GM23248 (cell line): ENCODE data around the gene SMIM38. TPM values are rescaled to one million over a fixed set of nuclear protein-coding genes. Genes with fewer than 3 reads are reported as not detected.

Source experiments
- DNase-seq: peaks from one replicate; pipeline ENCODE4 v3.0.0-alpha.2; 2015
- H2AFZ ChIP-seq: fragments of 200-600 bp; sonication (generic); 2 replicates; pipeline ENCODE4 v1.6.1; 2016; ENCODE audit warnings: antibody characterized with exemption
- H3F3A ChIP-seq: fragments of 200-600 bp; sonication (generic); 2 replicates; pipeline ENCODE4 v1.6.1; 2016; ENCODE audit warnings: mild to moderate bottlenecking, antibody characterized with exemption, mixed run types; ENCODE audit not compliant: insufficient read depth
- H3K27ac ChIP-seq: fragments of 200-600 bp; sonication (generic); 2 replicates; pipeline ENCODE4 v1.5.1; 2016; ENCODE audit warnings: mild to moderate bottlenecking
- H3K27me3 ChIP-seq: fragments of 200-600 bp; sonication (generic); replicated peaks from 2 replicates; pipeline ENCODE4 v1.6.1; 2016; ENCODE audit warnings: mild to moderate bottlenecking; ENCODE audit not compliant: insufficient read depth
- H3K36me3 ChIP-seq: fragments of 200-600 bp; sonication (generic); 2 replicates; pipeline ENCODE4 v1.6.1; 2016; ENCODE audit warnings: low read depth, mild to moderate bottlenecking
- H3K4me1 ChIP-seq: fragments of 200-600 bp; sonication (generic); 2 replicates; pipeline ENCODE4 v1.6.1; 2016; ENCODE audit warnings: mild to moderate bottlenecking; ENCODE audit not compliant: insufficient read depth
- H3K4me2 ChIP-seq: fragments of 200-600 bp; sonication (generic); one replicate; pipeline ENCODE4 v1.6.1; 2016; ENCODE audit warnings: mild to moderate bottlenecking; ENCODE audit not compliant: unreplicated experiment
- H3K4me3 ChIP-seq: fragments of 200-600 bp; sonication (generic); 2 replicates; pipeline ENCODE4 v1.5.1; 2016; ENCODE audit warnings: mild to moderate bottlenecking
- H3K79me2 ChIP-seq: fragments of 200-600 bp; sonication (generic); 2 replicates; pipeline ENCODE4 v1.6.1; 2016; ENCODE audit warnings: mild to moderate bottlenecking; ENCODE audit not compliant: insufficient read depth
- H3K9ac ChIP-seq: fragments of 200-600 bp; sonication (generic); 2 replicates; pipeline ENCODE4 v1.6.1; 2016; ENCODE audit warnings: mild to moderate bottlenecking
- H3K9me2 ChIP-seq: fragments of 200-600 bp; sonication (generic); 2 replicates; pipeline ENCODE4 v1.6.1; 2016; ENCODE audit warnings: mixed run types, mild to moderate bottlenecking, moderate library complexity; ENCODE audit not compliant: insufficient read depth
- H3K9me3 ChIP-seq: fragments of 200-600 bp; sonication (generic); one replicate; pipeline ENCODE4 v1.6.1; 2017; ENCODE audit warnings: low read depth
- H4K20me1 ChIP-seq: fragments of 200-600 bp; sonication (generic); 2 replicates; pipeline ENCODE4 v1.6.0; 2016; ENCODE audit not compliant: insufficient read depth
- EZH2 ChIP-seq: fragments of 200-600 bp; sonication (generic); IDR thresholded peaks from 2 replicates; pipeline ENCODE4 v1.6.1; 2018; ENCODE audit warnings: antibody characterized with exemption, mild to moderate bottlenecking; ENCODE audit not compliant: insufficient read depth, poor library complexity, severe bottlenecking
- EZH2phosphoT487 ChIP-seq: fragments of 200-600 bp; sonication (generic); IDR thresholded peaks from 2 replicates; pipeline ENCODE4 v1.6.1; 2018; ENCODE audit warnings: antibody characterized with exemption, moderate library complexity, mild to moderate bottlenecking, low read depth; ENCODE audit not compliant: insufficient read depth
- WGBS, 2 experiments: methylation state at CpG; one replicate each; pipeline ENCODE4 v1.1.6; 2015 to 2017; ENCODE audit warnings: low lambda C conversion rate in 2 of 2, low coverage in 1 of 2; ENCODE audit errors: missing lambda C conversion rate in 2 of 2; 5-methylcytosine and 5-hydroxymethylcytosine counted together
- in situ Hi-C: fragments of 300-500 bp; cut with MboI; formaldehyde crosslinking; loops from 2 replicates; pipeline ENCODE4 v1.15.0; 2020
- polyA plus RNA-seq: library from polyadenylated mRNA; unstranded; fragments of >200 nt; fragmentation: Nextera tagmentation; extraction: Ambion mirVana; gene quantifications from 2 replicates; pipeline ENCODE4 v1.2.1, GENCODE V29; 2016
- total RNA-seq: library from RNA; depleted of rRNA; stranded (reverse); fragments of >200 nt; shearing (Covaris generic); gene quantifications from 2 replicates; pipeline ENCODE4 v1.2.3, GENCODE V29; 2014

Gene SMIM38
- total and polyA plus RNA-seq, 2 experiments from 2014 or later: not detected

DNA sequence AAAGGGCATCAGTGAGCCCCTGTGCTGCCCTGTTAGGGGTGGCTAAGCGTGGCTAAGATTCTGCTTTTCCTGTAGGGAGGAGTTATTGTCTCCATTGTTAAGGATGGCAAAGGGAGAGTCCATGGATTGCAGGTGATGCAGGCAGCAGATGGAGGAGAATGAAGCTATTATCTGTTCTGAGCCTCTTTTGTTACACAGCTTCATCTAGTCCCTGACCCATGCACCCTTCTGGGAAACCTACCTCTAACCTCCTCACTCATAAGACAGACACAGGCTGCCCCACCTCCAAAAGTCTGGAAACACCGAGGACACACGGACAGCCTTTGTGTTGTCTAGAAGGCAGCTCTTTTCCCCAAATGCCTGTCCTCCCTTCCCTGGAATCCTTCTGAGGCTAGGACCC, 13.7 kb downstream of the SMIM38 start:
- Histone ChIP-seq H3K9me2 (no peaks in the 10 kb centered on the region), H2AFZ (no peak overlapping the region), H3K9ac (no peak overlapping the region), H3K27me3 (no peaks in the 10 kb centered on the region; the same call in 1 of the 2 replicates), H3F3A (no peaks in the 10 kb centered on the region), H3K79me2 (no peaks in the 10 kb centered on the region), H3K4me3 (no peak overlapping the region), H3K27ac (no peak overlapping the region), H3K4me1 (peaks cover 5% of the 10 kb centered on the region; the same call in 1 of the 2 replicates), H3K36me3 (no peaks in the 10 kb centered on the region), H3K4me2 (no peak overlapping the region), H4K20me1 (no peaks in the 10 kb centered on the region), H3K9me3 (no peaks in the 10 kb centered on the region)
- in situ Hi-C loops: no loop called here
- 91 to 95% methylated on average over 3 of the region's 3 CpGs for WGBS, 2 experiments
- no peak for DNase-seq
- TF ChIP-seq EZH2phosphoT487 (no peak), EZH2 (no peak)

DNA sequence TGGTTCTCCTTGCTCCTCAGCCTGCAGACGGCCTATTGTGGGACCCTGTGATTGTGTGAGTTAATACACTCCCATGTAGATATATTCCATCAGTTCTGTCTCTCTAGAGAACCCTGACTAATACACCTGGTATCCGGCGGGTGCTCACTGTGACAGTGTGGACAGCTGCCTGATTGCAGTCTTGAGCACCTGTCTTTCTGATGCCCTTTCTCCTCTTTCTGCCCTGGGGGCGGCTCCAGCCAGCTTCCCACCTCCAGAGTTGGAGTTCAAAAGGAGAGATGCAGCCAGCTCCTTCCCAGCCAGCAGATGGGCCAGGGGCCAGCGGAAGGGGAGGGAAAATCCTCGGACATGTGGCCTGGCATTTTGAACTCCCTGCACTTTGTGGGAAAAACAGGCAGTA, 15.0 kb downstream of the SMIM38 start:
- H3K4me2 ChIP-seq: no peak overlapping the region
- peaks cover 5% of the 10 kb centered on the region; the same call in 1 of the 2 replicates for H3K4me1 ChIP-seq
- H3K9me2 ChIP-seq: no peaks in the 10 kb centered on the region
- DNase-seq: no peak
- no peaks in the 10 kb centered on the region; the same call in 1 of the 2 replicates for H3K27me3 ChIP-seq
- no peak overlapping the region for H3K4me3 ChIP-seq
- no peaks in the 10 kb centered on the region for H3K9me3 ChIP-seq
- H3K79me2 ChIP-seq: no peaks in the 10 kb centered on the region
- TF ChIP-seq EZH2 (no peak), EZH2phosphoT487 (no peak)
- no peak overlapping the region for H3K9ac ChIP-seq
- H4K20me1 ChIP-seq: no peaks in the 10 kb centered on the region
- 56 to 59% methylated on average over 6 of the region's 6 CpGs for WGBS, 2 experiments
- H2AFZ ChIP-seq: no peak overlapping the region
- no peaks in the 10 kb centered on the region for H3K36me3 ChIP-seq
- no peak overlapping the region for H3K27ac ChIP-seq
- in situ Hi-C loops: no loop called here
- no peaks in the 10 kb centered on the region for H3F3A ChIP-seq

- H4K20me1 ChIP-seq: no peaks in the 10 kb centered on the region
- in situ Hi-C loops: no loop called here
- no peak overlapping the region for H3K9ac ChIP-seq
- no peaks in the 10 kb centered on the region for H3K79me2 ChIP-seq
- TF ChIP-seq EZH2: no peak
- no peak for TF ChIP-seq EZH2phosphoT487
- no peaks in the 10 kb centered on the region for H3F3A ChIP-seq
- no peak overlapping the region for H3K4me3 ChIP-seq
- H3K27me3 ChIP-seq: no peaks in the 10 kb centered on the region; the same call in 1 of the 2 replicates
- H3K9me2 ChIP-seq: no peaks in the 10 kb centered on the region
- H3K4me1 ChIP-seq: peaks cover 5% of the 10 kb centered on the region; the same call in 1 of the 2 replicates
- no peak for DNase-seq
- H2AFZ ChIP-seq: no peak overlapping the region
- no peaks in the 10 kb centered on the region for H3K9me3 ChIP-seq
- H3K4me2 ChIP-seq: no peak overlapping the region
- 57 to 59% methylated on average over 6 of the region's 6 CpGs for WGBS, 2 experiments
- no peaks in the 10 kb centered on the region for H3K36me3 ChIP-seq
- no peak overlapping the region for H3K27ac ChIP-seq
Observed at GRCh38 chr11:69171476-69172240, 15.9 kb downstream of the SMIM38 start.

DNA sequence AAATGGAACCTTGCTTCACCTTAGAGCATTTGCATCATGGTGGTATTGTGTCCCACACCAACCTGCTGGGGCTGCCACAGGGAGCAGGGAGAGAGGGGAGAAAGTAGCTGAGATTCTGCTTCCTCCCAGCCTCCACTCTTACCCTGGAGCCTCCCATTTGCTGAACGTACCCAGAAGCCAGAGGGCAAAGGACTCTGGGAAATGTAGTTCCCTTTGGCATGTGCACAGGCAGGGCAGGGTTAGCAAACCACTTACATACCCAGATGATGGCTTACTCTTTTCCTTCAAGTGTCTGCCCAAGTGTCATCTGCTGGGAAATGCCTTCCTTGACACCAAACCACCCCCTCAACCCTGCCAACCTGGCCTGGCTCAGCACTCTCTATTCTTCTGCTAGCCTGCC, 16.9 kb downstream of the SMIM38 start:
- TF ChIP-seq EZH2phosphoT487: no peak
- no peak for TF ChIP-seq EZH2
- Histone ChIP-seq H4K20me1 (no peaks in the 10 kb centered on the region), H3K9ac (no peak overlapping the region), H3K27me3 (no peaks in the 10 kb centered on the region; the same call in 1 of the 2 replicates), H3K9me2 (no peaks in the 10 kb centered on the region), H3K4me2 (no peak overlapping the region), H3K27ac (no peak overlapping the region), H3F3A (no peaks in the 10 kb centered on the region), H3K36me3 (no peaks in the 10 kb centered on the region), H3K4me1 (no peaks in the 10 kb centered on the region), H3K9me3 (no peaks in the 10 kb centered on the region), H3K4me3 (no peak overlapping the region), H2AFZ (no peak overlapping the region), H3K79me2 (no peaks in the 10 kb centered on the region)
- DNase-seq: peak; percentile 16
- WGBS, 2 experiments: 0 to 11% methylated on average over 1 of the region's 1 CpG
- in situ Hi-C loops: no loop called here

- no peak for DNase-seq
- H3K4me1 ChIP-seq: no peaks in the 10 kb centered on the region
- in situ Hi-C loops: no loop called here
- H3F3A ChIP-seq: no peaks in the 10 kb centered on the region
- no peaks in the 10 kb centered on the region for H3K36me3 ChIP-seq
- no peak overlapping the region for H3K9ac ChIP-seq
- no peak overlapping the region for H3K27ac ChIP-seq
- H3K4me3 ChIP-seq: no peak overlapping the region
- H3K9me2 ChIP-seq: no peaks in the 10 kb centered on the region
- H3K27me3 ChIP-seq: peaks cover under 1% of the 10 kb centered on the region; the same call in 1 of the 2 replicates
- 81 to 83% methylated on average over 3 of the region's 3 CpGs for WGBS, 2 experiments
- no peak overlapping the region for H2AFZ ChIP-seq
- no peaks in the 10 kb centered on the region for H3K79me2 ChIP-seq
- TF ChIP-seq EZH2phosphoT487: no peak
- no peak for TF ChIP-seq EZH2
- H4K20me1 ChIP-seq: no peaks in the 10 kb centered on the region
- H3K4me2 ChIP-seq: no peak overlapping the region
- no peaks in the 10 kb centered on the region for H3K9me3 ChIP-seq
Observed at GRCh38 chr11:69173331-69173730, 17.6 kb downstream of the SMIM38 start.
